GM23248 (cell line): ENCODE data around the gene SLC15A4.

Source experiments
- EZH2 ChIP-seq: fragments of 200-600 bp; sonication (generic); IDR thresholded peaks from 2 replicates; pipeline ENCODE4 v1.6.1; 2018; ENCODE audit warnings: antibody characterized with exemption, mild to moderate bottlenecking; ENCODE audit not compliant: insufficient read depth, poor library complexity, severe bottlenecking
- EZH2phosphoT487 ChIP-seq: fragments of 200-600 bp; sonication (generic); IDR thresholded peaks from 2 replicates; pipeline ENCODE4 v1.6.1; 2018; ENCODE audit warnings: antibody characterized with exemption, moderate library complexity, mild to moderate bottlenecking, low read depth; ENCODE audit not compliant: insufficient read depth

DNA sequence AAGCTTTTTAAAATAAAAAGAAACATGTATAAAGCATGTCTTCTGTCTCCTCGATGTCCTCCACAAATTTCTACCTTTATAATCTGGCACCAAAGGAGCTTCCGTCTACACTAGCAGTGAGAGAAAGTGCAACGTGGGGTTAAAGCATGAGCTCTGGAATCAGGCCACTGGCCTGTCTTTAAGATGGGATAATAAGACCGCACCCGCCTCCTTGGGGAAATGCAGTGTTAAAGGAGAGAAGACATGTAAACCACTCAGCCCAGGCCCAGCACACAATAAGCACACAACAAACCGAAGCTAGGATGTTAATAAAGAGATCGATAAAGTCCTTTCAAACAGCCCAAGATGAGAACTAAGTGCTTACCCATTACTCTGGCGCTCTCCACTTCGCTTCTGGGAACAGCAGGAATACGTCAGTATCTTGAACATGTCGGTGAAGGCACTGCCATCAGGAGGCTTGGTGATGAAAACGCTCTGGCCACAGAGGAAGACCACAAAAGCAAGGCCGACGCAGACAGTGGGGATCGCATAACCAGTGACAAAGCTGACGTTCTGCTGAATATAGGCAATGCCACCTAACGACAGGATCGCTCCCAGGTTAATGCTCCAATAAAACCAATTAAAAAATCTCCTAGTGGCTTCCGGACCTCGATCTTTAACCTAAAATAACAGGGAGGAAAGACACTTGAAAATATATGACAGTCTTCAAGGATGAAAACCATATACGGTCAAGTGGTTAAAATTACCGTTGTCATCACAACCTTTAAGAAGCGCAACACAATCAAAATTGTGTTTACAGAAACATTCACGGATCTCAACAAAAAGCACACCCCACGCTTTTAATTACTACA lies 9.1 kb downstream of the SLC15A4 start:
- TF ChIP-seq EZH2 (no peak), EZH2phosphoT487 (no peak)
